GM19372 (cell line): ENCODE measurements around the gene DCUN1D3.

ENCODE experiments used
- ATAC-seq: cut with Tn5 transposase; IDR thresholded peaks from one replicate; pipeline ENCODE4 v1.9.1; 2021; ENCODE audit warnings: mild to moderate bottlenecking, low read depth, moderate library complexity; ENCODE audit not compliant: unreplicated experiment

Gene DCUN1D3

GRCh38 chr16:20894388-20894787 lies 5.8 kb downstream of the DCUN1D3 start:
- ATAC-seq = no peak

- ATAC-seq = no peak
Measured at GRCh38 chr16:20889625-20890275, 10.4 kb downstream of the DCUN1D3 start.

GRCh38 chr16:20887207-20887606 lies 13.0 kb downstream of the DCUN1D3 start:
- ATAC-seq = no peak

GRCh38 chr16:20886320-20886719 lies 13.8 kb downstream of the DCUN1D3 start:
- no peak for ATAC-seq

GRCh38 chr16:20884240-20884556 lies 16.0 kb downstream of the DCUN1D3 start:
- no peak for ATAC-seq

- ATAC-seq = no peak
Measured at GRCh38 chr16:20883554-20884239, 16.5 kb downstream of the DCUN1D3 start.

- ATAC-seq = no peak
Measured at GRCh38 chr16:20881503-20881878, 18.7 kb downstream of the DCUN1D3 start.

- no peak for ATAC-seq
Measured at GRCh38 chr16:20880867-20881502, 19.2 kb downstream of the DCUN1D3 start.

GRCh38 chr16:20879175-20880040 lies 20.8 kb downstream of the DCUN1D3 start:
- no peak for ATAC-seq

GRCh38 chr16:20878682-20879147 lies 21.4 kb downstream of the DCUN1D3 start:
- no peak for ATAC-seq

- ATAC-seq = no peak
Measured at GRCh38 chr16:20875355-20875650, 24.9 kb downstream of the DCUN1D3 start.

GRCh38 chr16:20874088-20874581 lies 26.0 kb downstream of the DCUN1D3 start:
- ATAC-seq = no peak

- ATAC-seq = no peak
Measured at GRCh38 chr16:20873331-20873730, 26.8 kb downstream of the DCUN1D3 start.

GRCh38 chr16:20871941-20872815 lies 28.0 kb downstream of the DCUN1D3 start:
- no peak for ATAC-seq

- no peak for ATAC-seq
Measured at GRCh38 chr16:20871258-20871657, 28.9 kb downstream of the DCUN1D3 start.

- no peak for ATAC-seq
Measured at GRCh38 chr16:20870122-20870820, 29.9 kb downstream of the DCUN1D3 start.

GRCh38 chr16:20868890-20869289 lies 31.3 kb downstream of the DCUN1D3 start:
- no peak for ATAC-seq

- no peak for ATAC-seq
Measured at GRCh38 chr16:20867585-20867984, 32.6 kb downstream of the DCUN1D3 start.

GRCh38 chr16:20866801-20867200 lies 33.4 kb downstream of the DCUN1D3 start:
- ATAC-seq = no peak
